SH-SY5Y (cell line): Measurements from ENCODE around the gene MFF.

ENCODE experiments used
- GATA2 ChIP-seq: IDR thresholded peaks from 2 replicates; pipeline ENCODE4 v1.6.1; 2011; ENCODE audit warnings: mild to moderate bottlenecking, low read depth, low read length
- GATA3 ChIP-seq: IDR thresholded peaks from 2 replicates; pipeline ENCODE4 v1.6.1; 2011; ENCODE audit warnings: low read depth, mild to moderate bottlenecking, low read length, moderate library complexity

DNA sequence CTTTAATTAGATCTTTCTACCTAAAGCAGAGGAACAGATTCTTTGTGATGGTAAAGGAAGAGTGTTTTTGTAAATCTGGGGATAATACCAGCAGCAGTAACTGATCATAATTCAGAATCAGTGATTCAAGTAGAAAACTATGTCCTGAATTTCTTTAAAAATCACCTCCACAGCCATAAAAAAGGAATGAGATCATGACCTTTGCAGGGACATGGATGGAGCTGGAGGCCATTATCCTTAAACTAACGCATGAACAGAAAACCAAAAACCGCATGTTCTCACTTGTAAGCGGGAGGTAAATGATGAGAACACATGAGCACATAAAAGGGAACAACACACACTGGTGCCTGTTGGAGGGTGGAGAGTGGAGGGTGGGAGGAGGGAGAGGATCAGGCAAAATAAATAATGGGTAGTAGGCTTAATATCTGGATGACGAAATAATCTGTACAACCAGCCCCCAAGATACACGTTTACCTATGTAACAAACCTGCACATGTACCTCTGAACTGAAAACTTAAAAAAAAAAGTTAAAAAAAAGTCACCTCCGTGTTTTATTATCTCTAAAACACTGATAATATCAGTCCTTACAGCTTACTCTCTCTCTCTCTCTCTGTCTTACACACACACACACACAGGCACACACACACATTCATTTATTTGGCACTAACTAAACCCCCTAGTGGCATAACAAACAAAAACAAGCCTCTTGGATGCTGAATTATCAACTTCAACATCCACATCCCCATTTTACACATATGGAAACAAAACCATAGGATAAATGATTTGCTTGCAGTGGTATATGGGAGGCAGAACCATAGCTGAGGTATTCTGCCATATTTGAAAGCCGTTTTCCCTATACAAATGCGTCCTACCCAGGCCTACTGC lies 52.7 kb downstream of the MFF start:
- TF ChIP-seq GATA2 (no peak), GATA3 (no peak)
